PC-9 (cell line): ENCODE results near the gene EPHB3. TPM values are rescaled to one million over a fixed set of nuclear protein-coding genes. Genes with fewer than 3 reads are reported as not detected.

Experiments used
- BruUV-seq: library from RNA; stranded (reverse); fragments of 400-500 nt; replicated peaks from 2 replicates; lab custom pipeline; 2021; lab: Mats Ljungman, UMichigan
- CTCF ChIA-PET: fragments of 300-600 bp; sonication (Branson Sonifier 250); formaldehyde crosslinking; loops from one replicate; lab custom pipeline; 2022; ENCODE audit warnings: antibody characterized with exemption; lab: Charles Lee
- POLR2A ChIA-PET: fragments of 300-600 bp; sonication (Branson Sonifier 250); formaldehyde crosslinking; loops from one replicate; lab custom pipeline; 2022; ENCODE audit warnings: antibody characterized with exemption; ENCODE audit not compliant: unreplicated experiment; lab: Charles Lee
- DNase-seq, 2 experiments: peaks; one replicate each; pipeline versions ENCODE4 v3.0.0 to v3.0.0-alpha.2; 2015 to 2022; ENCODE audit warnings: mixed read lengths in 1 of 2
- H2AFZ ChIP-seq: fragments of 200-600 bp; sonication (generic); 2 replicates; pipeline ENCODE4 v1.8.1; 2017; ENCODE audit warnings: antibody characterized with exemption
- H3F3A ChIP-seq: fragments of 200-600 bp; sonication (generic); 2 replicates; pipeline ENCODE4 v1.8.1; 2017; ENCODE audit warnings: antibody characterized with exemption, mild to moderate bottlenecking, low read depth; ENCODE audit not compliant: insufficient read depth
- H3K27ac ChIP-seq: fragments of 200-600 bp; sonication (generic); 2 replicates; pipeline ENCODE4 v1.6.1; 2016; ENCODE audit warnings: mixed run types
- H3K27me3 ChIP-seq: fragments of 200-600 bp; sonication (generic); 2 replicates; pipeline ENCODE4 v1.6.1; 2016; ENCODE audit warnings: low read depth, mixed run types; ENCODE audit not compliant: insufficient read depth
- H3K36me3 ChIP-seq: fragments of 200-600 bp; sonication (generic); 2 replicates; pipeline ENCODE4 v1.6.1; 2016; ENCODE audit warnings: low read depth, mixed run types
- H3K4me1 ChIP-seq: fragments of 200-600 bp; sonication (generic); replicated peaks from 2 replicates; pipeline ENCODE4 v1.6.1; 2016; ENCODE audit warnings: mixed run types; ENCODE audit not compliant: insufficient read depth
- H3K4me2 ChIP-seq: fragments of 200-600 bp; sonication (generic); 2 replicates; pipeline ENCODE4 v1.6.1; 2017; ENCODE audit warnings: mixed run types
- H3K4me3 ChIP-seq: fragments of 200-600 bp; sonication (generic); 2 replicates; pipeline ENCODE4 v1.6.1; 2016; ENCODE audit warnings: mixed run types
- H3K79me2 ChIP-seq: fragments of 200-600 bp; sonication (generic); 2 replicates; pipeline ENCODE4 v1.6.1; 2017; ENCODE audit warnings: low read depth, mixed run types
- H3K9me2 ChIP-seq: fragments of 200-600 bp; sonication (generic); 2 replicates; pipeline ENCODE4 v1.8.1; 2017; ENCODE audit warnings: mild to moderate bottlenecking; ENCODE audit not compliant: insufficient read depth
- H3K9me3 ChIP-seq: fragments of 200-600 bp; sonication (generic); 2 replicates; pipeline ENCODE4 v1.8.1; 2016; ENCODE audit warnings: low read depth; ENCODE audit not compliant: insufficient read depth
- H4K20me1 ChIP-seq: fragments of 200-600 bp; sonication (generic); 2 replicates; pipeline ENCODE4 v1.8.1; 2017; ENCODE audit not compliant: insufficient read depth
- EZH2 ChIP-seq: fragments of 200-600 bp; sonication (generic); IDR thresholded peaks from 2 replicates; pipeline ENCODE4 v1.8.0; 2017; ENCODE audit warnings: antibody characterized with exemption, low read depth
- intact Hi-C: fragments of 100-400 bp; cut with micrococcal nuclease; formaldehyde crosslinking; loops from one replicate; pipeline ENCODE4 v1.10.0; 2022; ENCODE audit not compliant: unreplicated experiment
- total RNA-seq: library from RNA; stranded (reverse); gene quantifications from 2 replicates; pipeline ENCODE4 v1.2.3, GENCODE V29; 2021
- TF ChIP-seq, protein P1 (sequence below): fragments of 200-600 bp; sonication (generic); conservative IDR thresholded peaks from 2 replicates; pipeline ENCODE4 v1.6.1; 2017; ENCODE audit warnings: mixed run types, antibody characterized with exemption, mild to moderate bottlenecking, moderate library complexity

The EPHB3 gene
- total RNA-seq, 1 experiment from 2014 or later, result 15.7 TPM

DNA sequence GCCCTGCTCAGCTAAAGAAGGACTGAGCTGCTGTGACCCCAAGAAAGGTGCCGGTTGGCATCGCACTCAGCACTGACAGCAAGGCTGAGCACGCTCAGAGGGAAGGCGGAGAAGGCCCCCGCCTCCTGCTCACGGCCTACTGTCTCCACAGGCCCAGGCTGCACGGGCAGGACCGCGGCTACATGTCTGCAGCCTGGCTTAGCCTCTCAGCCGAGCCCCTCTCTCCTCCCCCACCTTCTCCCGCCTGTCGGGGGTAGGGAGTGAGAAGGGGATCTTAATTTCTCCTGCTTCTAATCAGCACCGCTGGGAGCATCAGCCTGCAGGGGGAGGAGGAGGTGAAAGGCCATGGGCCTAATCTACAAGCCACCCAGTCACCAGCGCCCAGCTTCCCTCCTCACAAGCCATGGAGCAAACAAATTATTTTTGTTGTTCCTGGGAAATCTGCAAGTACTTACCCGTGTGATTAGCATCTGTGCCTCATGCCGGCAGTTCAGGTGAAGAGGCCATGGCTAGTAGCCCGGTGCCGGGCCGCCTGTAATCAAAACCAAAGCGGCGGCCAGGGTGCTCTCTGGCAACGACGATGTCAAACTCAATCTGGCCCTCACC is 68.1 kb downstream of the EPHB3 start:
- Histone ChIP-seq H3K79me2 (no peaks in the 10 kb centered on the region), H3F3A (peaks cover 4% of the 10 kb centered on the region; the same call in 1 of the 2 replicates), H3K4me2 (no peak overlapping the region), H4K20me1 (no peaks in the 10 kb centered on the region), H3K9me3 (no peaks in the 10 kb centered on the region), H3K4me1 (peaks cover 27% of the 10 kb centered on the region), H3K4me3 (no peak overlapping the region), H3K36me3 (no peaks in the 10 kb centered on the region), H3K9me2 (no peaks in the 10 kb centered on the region), H2AFZ (no peak overlapping the region), H3K27ac (no peak overlapping the region), H3K27me3 (no peaks in the 10 kb centered on the region)
- TF ChIP-seq EZH2, result no peak
- TF ChIP-seq, protein P1, sequence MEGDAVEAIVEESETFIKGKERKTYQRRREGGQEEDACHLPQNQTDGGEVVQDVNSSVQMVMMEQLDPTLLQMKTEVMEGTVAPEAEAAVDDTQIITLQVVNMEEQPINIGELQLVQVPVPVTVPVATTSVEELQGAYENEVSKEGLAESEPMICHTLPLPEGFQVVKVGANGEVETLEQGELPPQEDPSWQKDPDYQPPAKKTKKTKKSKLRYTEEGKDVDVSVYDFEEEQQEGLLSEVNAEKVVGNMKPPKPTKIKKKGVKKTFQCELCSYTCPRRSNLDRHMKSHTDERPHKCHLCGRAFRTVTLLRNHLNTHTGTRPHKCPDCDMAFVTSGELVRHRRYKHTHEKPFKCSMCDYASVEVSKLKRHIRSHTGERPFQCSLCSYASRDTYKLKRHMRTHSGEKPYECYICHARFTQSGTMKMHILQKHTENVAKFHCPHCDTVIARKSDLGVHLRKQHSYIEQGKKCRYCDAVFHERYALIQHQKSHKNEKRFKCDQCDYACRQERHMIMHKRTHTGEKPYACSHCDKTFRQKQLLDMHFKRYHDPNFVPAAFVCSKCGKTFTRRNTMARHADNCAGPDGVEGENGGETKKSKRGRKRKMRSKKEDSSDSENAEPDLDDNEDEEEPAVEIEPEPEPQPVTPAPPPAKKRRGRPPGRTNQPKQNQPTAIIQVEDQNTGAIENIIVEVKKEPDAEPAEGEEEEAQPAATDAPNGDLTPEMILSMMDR, result no peak
- no TSS peak for BruUV-seq
- intact Hi-C loops, result no loop called here
- POLR2A ChIA-PET, result no interaction called here
- CTCF ChIA-PET, result no interaction called here
- no peak for DNase-seq

DNA sequence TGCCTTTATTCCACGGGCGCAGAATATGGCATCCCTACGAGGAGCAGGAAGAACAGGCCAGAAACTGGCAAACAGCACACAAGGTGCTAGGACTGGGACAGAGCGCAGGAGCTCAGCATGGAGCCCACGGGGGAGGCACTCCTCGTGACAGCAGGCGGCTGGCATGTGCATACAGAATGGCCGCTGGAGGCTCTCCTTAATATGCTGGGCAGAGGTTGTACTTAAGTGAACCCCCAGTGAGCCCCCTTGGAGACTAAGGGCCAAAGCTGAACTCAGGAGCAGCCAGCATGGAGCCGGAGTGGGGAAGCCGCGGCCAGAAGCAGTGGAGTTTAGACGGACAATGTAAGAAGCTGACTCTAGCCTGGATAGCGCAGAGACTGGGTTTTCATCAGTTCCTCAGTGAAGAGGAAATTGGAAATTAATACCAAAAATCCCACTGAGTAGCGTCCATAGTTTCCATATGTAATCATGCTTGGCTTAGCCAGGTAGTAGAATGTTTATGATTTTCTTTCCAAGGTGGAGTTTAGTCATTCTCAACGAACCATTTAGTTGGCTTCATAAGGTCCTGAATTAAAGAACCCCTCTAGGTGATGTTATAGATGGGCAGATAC is 69.4 kb downstream of the EPHB3 start:
- Histone ChIP-seq H3F3A (peaks cover 14% of the 10 kb centered on the region; the same call in 1 of the 2 replicates), H4K20me1 (no peaks in the 10 kb centered on the region), H3K36me3 (no peaks in the 10 kb centered on the region), H2AFZ (no peak overlapping the region), H3K9me2 (no peaks in the 10 kb centered on the region), H3K27me3 (no peaks in the 10 kb centered on the region), H3K79me2 (no peaks in the 10 kb centered on the region), H3K27ac (no peak overlapping the region), H3K4me1 (peaks cover 40% of the 10 kb centered on the region), H3K4me2 (no peak overlapping the region), H3K9me3 (no peaks in the 10 kb centered on the region), H3K4me3 (no peak overlapping the region)
- POLR2A ChIA-PET, result no interaction called here
- CTCF ChIA-PET, result no interaction called here
- no peak for TF ChIP-seq EZH2
- TF ChIP-seq, protein P1, result no peak
- DNase-seq, result no peak
- no TSS peak for BruUV-seq
- intact Hi-C loops, result no loop called here

DNA sequence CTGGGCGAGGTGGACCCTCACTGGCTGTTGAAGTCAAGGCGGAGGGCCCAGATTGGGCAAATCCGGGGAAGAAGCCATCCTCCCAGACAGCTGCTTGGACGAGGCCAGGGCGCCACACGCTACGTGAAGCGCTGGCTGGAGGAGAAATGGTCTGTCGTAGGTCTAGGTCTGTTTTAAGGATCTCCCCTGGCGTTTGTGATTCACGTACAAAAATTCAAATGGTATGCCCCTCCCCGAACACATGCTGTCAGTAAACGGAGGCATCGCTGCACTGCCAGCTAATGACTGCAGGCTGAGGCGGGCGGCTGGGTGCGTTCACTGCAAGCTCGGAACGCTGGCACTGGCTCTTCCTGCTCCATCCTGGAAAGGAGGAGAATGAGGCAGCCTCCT is 69.9 kb downstream of the EPHB3 start:
- Histone ChIP-seq H3F3A (peaks cover 19% of the 10 kb centered on the region; the same call in 1 of the 2 replicates), H2AFZ (no peak overlapping the region), H3K27ac (no peak overlapping the region), H3K79me2 (no peaks in the 10 kb centered on the region), H3K4me2 (no peak overlapping the region), H3K36me3 (no peaks in the 10 kb centered on the region), H3K4me3 (no peak overlapping the region), H3K4me1 (peaks cover 45% of the 10 kb centered on the region), H3K9me3 (no peaks in the 10 kb centered on the region), H3K9me2 (no peaks in the 10 kb centered on the region), H3K27me3 (no peaks in the 10 kb centered on the region), H4K20me1 (no peaks in the 10 kb centered on the region)
- TF ChIP-seq, protein P1, result no peak
- no peak for TF ChIP-seq EZH2
- CTCF ChIA-PET, result no interaction called here
- POLR2A ChIA-PET, result no interaction called here
- no TSS peak for BruUV-seq
- DNase-seq, result no peak
- intact Hi-C loops, result no loop called here

Other genes starting within 250 kb of the EPHB3 start
- 657 and 721 TPM in 2 replicates for gene EIF4G1, start 247.2 kb upstream of the EPHB3 start, total RNA-seq
- gene FAM131A, start 224.2 kb upstream of the EPHB3 start, total RNA-seq, result 25.5 and 28.2 TPM in 2 replicates
- 27.1 and 33.0 TPM in 2 replicates for gene CLCN2, start 200.2 kb upstream of the EPHB3 start, total RNA-seq
- gene POLR2H, start 200.1 kb upstream of the EPHB3 start, total RNA-seq, result 153 and 167 TPM in 2 replicates
- gene THPO, start 183.6 kb upstream of the EPHB3 start, total RNA-seq, result not detected in 2 replicates
- gene CHRD, start 181.7 kb upstream of the EPHB3 start, total RNA-seq, result not detected in 2 replicates
- 97.2 and 106 TPM in 2 replicates for gene MAGEF1, start 150.3 kb downstream of the EPHB3 start, total RNA-seq